Fibroblast of gingiva (primary cell): ENCODE measurements around the gene CACNA1D.

Experiments used
- DNase-seq: peaks from one replicate; pipeline ENCODE4 v3.0.0-alpha.2; 2011; ENCODE audit warnings: low read depth

CACNA1D gene

DNA sequence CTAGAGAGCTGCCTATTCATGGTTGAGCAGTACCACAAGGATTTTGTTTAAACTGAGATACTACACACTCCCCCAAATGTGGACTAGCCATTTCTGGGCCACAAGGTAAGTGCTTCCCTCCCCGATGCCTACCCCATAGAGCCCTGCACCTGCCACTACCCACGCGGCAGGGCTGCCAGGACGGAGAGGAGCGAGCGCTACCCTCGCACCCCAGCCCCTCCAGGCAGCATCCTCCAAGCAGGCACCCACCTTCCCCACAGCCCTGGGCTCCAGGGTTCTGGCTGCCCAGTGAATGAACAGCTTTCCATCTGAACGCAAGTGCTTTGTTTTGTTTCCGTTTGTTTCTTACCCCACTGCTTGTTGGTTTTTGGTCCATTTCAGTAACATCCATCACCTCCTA, 292.6 kb downstream of the CACNA1D start:
- DNase-seq = no peak

DNA sequence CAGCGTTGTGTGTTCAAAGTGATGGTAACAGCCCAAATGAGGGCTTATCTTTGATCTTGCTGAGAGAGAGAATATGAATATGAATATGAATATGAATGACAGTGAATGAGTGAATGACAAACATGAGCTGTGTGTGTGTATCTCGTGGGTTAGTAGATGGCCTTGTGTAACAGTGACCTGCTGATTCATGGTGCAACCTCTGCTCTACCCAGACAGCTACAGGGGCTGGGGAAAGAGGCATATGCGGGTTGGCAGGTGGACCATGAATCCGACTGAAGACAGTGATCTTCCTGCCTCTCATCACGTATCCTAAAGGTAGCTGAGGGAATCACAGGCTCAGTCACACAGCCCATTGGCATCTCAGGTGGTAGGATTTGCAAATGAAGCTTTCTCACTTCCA, 293.6 kb downstream of the CACNA1D start:
- DNase-seq = no peak

DNA sequence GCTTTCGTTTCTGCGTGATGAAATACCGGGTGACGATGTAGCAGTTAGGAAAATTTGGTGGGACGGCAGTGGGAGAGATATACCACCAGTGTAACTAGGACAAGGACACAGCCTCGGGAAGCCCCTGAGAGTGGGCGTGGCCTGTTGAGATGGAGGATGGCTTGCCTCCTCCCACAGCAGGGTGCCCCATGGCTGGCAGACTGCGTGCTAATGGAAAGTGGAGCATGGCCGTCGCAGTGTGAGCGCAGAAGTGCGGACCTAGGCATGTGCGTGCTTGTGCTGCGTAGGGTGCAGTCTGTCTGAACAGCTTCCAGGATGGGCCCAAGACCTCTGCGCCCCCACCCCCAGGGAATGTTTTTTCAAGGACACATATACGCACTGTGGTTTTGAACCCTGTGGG, 295.0 kb downstream of the CACNA1D start:
- no peak for DNase-seq

DNA sequence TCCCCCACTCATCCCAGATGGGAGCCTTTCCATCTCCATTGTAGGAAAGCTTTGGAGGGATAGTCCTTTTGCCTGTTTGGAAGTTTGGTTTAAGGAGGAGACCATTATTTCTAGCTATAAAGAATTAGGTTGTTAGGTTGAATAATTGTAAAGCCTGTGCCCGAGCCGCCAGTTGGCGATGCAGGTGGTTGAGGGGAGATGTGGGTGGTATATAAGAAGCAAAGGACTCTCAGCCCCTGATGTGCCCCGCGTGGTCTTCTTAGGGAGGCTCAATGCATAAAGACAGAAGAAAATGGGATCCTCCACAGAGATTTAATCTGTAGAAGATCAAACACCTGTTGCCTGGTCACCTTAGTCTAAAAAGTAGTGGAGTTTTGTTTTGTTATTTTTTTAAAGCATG, 296.1 kb downstream of the CACNA1D start:
- no peak for DNase-seq

DNA sequence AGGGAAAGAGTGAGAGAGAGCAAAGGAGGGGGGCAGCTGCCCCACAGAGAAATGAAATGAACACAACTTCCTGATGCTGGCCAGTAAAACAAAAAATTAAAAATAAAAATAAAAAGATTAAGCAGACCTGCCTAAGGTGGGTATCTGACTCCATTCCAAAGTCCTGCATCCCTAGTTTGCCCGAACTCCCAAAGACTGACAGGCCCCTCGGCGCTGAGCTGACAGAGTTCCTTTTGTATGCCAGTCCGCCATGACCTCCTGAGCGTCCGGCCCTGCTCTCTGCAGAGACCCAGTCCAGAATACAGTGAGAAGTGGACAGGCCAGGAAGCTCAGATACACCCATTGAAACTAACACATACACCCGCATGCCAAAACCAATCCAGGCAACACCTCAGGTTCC, 296.9 kb downstream of the CACNA1D start:
- no peak for DNase-seq

DNA sequence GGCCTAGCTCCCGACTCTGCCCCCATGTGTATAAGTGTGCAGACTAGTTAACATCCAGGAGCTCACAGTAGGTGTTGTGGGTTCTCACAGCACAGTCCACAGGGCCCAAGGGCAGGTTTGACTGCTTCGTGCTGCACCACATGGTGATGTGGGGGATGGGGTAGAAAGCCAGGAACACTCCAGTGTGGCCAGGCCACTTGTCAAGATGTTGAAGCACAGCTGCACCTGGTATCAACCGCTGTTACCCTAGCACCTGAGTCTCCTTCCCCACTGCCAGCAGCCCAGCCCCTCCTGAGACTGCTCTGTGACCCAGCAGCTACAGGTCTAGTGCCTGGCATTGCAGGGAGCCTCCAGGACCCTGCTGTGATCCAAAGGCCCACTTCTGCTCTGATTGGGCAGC, 298.5 kb downstream of the CACNA1D start:
- no peak for DNase-seq

DNA sequence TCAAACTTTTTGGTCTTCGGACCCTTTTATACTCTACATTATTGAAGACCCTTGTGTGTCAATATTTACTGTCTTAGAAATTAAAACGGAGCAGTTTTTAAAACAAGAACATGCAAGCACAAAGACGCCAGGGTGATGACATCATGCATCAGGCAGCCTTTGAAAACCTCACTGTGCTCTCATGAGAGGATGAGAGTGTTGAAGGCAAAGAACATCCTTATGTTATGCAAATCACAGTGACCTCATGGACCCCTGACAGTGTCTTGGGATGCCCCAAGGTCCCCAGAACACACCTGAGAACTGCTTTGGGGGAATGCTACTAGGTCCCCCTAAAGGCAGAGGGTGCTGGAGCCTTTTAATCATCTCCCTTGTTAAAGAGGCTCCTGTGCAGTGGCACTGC, 300.2 kb downstream of the CACNA1D start:
- DNase-seq = no peak

DNA sequence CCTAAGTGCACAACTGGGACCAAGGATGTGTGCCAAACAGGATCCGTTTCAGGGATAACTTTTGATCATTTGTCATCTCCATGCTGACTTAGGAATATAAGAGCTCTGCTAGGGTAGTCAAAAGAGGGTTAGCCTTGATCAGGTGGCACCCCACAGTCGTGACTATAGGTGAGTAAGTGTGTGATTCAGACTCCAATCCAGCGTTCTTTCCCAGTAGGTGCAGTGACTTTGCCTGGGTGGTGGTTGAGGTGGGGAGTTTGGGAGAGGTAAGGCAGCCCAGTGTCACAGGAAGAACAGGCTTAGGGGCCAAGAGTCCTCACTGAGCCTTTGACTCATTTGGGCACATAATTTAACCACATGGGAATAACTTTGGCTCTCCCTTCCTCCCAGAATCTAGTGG, 300.8 kb downstream of the CACNA1D start:
- no peak for DNase-seq

DNA sequence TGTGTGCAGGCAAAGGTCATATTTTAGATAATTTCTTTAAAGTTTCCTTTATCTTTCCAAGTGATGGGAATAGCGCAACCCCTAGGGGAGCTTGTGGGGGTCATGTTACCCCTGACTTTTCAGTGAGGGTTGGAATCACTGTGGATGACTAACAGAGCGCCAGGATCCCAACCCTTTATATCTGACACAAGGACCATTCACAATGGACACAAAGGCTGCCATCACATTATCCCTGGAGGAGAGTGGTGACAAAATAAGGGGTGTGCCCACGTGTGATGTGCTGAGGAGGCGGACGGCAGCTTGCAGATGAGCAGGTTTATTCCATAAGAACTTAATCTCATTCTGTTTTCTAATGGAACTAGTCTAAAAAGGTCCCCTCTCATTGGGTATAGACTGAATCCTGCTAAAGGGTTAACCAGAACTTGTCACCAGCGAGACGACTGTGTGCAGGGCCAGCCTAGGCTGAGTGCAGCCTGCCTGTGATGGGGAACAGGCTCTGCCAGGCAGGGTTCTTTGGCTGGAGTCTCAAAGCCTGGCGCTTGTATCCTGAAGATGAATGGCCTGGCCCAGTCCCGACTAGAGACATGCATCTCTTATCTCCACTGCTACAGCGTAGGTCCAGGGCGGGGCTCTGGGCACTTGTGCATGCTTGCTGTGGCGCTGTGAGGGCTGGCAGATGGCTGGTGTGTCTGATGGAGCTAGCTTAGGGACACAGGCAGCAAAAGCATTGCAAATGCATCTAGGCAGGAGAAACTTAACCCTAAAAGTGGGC, 301.6 kb downstream of the CACNA1D start:
- DNase-seq = no peak

DNA sequence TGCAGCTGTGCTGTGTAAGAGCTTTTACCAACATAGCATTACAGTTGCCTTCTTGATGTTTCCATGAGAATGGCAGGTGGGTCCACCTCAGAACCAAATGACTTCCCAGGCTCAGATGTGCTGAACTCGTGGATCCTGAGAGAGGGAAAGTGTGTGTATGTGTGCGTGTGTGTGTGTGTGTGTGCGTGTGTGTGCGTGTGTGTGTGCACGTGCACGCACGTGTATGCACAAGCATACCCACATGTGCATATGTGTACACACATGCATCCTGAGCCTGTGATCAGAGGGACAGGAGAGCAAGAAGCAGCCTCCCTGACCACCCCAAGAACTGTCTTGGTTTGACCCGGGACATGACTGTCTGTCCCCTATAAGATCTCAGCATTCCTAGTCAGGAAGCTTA, 303.7 kb downstream of the CACNA1D start:
- DNase-seq = no peak

DNA sequence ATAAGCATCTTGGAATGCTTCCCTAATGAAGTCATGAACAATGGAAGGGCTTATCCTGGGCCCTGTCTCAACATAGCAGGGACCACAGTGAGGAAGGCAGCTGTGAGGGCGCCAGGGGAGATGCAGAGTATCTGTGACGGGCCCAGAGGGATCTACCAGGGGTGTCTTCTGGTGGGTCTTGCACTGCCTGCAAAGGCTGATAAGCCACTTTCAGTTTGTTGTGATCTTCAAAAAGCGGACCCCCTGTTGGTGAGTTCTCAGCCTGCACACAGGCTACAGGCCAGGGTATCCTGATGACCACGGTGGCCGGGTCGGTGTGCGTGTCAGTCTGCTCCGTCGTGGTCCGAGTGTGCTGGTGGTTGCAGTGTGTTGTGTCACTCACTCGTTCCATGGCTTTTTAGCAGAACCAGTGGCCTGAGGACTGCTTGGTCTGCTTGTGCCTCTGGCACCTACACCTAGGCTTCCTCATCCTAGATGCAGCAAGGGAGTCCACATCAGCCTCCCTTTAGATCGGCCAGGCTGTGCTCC, 305.0 kb downstream of the CACNA1D start:
- DNase-seq = no peak

DNA sequence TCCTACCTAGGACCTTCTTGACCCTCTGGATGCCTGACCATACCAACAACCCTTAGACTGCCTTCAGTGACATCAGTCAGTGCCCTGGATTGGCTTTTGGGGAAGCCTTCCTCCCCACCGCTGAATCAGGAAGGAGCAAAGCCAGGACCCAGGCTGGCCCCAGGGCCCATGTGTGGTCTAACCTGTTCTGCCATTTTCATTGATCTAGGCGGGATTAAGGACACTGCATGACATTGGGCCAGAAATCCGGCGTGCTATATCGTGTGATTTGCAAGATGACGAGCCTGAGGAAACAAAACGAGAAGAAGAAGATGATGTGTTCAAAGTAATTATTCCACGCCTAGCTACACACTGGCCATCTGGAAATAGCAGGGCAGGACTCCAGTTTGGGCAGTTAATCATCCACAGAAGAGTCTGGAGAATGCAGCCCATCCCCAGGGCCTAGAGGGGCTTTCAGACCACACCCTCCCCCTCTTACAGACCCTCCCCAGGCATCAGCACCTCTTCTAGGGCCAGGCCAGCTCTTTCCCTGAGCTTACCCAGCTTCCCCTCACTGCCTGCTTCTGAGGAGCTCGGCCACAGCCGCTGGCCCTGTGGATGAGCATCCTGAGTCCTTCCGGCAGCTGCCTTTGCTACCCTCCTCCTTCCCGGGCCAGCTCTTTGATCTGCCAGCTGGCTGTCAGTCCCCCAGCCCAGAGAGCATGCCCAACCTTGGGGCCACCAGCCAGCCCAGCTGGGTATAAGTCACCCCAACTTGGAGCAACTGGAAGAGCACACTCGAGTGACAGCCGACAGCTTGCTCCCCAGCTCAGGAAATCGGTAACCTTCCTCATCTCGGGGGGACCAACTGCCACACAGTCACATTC, 305.9 kb downstream of the CACNA1D start:
- no peak for DNase-seq

DNA sequence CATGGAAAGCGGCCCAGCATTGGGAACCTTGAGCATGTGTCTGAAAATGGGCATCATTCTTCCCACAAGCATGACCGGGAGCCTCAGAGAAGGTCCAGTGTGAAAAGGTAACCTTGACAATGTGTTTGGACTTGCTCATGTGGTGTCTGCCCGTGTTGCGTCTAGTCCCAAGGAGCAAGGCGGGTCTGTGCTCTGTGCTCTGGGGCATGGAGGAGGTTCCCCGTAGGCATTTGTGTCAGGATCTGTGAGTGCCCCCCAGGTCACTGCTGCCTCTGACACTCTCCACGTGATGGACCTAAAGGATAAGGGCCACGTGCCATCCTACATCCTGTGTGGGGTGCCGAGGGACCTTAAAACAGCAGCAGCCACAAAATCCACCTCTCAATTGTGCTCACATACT, 306.9 kb downstream of the CACNA1D start:
- DNase-seq = no peak

DNA sequence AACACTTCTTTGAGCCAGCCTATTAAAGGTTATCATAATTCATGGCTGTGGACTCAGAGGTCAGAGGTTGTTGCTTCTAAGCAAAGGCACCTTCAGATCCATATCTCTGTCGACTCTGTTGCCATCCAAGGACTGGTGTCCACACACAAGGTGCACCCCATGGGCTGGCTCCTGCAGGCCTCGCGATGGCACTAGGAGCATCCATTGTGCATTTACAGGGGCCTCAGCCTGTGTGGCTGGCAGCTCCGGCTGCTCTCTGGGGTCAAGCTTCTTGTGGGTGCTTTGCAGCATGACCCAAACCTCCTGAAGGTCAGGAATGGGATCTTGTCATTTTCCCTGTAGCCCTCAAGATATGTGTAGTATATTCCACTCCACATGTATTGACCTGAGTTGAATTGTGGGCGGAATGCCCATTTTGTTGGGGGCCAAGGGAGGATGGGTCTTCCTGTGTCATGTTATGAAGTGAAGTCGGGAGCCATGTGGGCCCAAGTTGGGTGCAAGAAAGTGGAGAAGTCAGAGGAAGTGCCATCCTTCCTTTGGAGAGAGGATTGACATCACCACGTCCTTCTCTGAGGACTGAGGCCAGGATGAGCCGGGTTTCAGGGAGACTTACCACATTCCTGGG, 308.0 kb downstream of the CACNA1D start:
- DNase-seq = no peak

DNA sequence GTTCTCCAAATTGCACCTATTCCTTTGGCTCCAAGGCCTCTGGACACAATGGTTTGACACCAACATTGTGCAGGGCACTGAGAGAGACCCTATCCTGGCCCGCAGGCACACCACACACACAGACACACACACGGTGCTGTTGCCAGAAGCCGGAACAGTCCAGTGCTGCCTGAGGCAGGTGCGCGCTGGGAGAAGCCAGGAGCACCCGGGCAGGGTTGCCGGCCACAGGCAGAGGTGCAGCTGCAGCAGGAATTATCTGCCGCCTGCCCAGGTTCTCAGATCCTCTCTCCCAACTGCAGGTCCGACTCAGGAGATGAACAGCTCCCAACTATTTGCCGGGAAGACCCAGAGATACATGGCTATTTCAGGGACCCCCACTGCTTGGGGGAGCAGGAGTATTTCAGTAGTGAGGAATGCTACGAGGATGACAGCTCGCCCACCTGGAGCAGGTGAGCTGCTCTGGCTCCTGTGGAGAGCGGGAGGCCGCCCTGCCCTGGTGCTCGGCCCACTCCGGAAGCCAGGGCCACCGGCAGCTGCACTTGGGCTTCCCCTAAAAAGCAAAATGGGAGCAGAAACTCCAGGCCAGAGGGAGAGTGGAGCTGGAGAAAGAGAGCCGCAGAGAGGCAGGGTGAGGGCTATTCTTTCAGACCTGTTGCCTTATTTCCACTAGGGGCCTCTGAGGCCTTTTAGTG, 308.9 kb downstream of the CACNA1D start:
- DNase-seq = no peak

DNA sequence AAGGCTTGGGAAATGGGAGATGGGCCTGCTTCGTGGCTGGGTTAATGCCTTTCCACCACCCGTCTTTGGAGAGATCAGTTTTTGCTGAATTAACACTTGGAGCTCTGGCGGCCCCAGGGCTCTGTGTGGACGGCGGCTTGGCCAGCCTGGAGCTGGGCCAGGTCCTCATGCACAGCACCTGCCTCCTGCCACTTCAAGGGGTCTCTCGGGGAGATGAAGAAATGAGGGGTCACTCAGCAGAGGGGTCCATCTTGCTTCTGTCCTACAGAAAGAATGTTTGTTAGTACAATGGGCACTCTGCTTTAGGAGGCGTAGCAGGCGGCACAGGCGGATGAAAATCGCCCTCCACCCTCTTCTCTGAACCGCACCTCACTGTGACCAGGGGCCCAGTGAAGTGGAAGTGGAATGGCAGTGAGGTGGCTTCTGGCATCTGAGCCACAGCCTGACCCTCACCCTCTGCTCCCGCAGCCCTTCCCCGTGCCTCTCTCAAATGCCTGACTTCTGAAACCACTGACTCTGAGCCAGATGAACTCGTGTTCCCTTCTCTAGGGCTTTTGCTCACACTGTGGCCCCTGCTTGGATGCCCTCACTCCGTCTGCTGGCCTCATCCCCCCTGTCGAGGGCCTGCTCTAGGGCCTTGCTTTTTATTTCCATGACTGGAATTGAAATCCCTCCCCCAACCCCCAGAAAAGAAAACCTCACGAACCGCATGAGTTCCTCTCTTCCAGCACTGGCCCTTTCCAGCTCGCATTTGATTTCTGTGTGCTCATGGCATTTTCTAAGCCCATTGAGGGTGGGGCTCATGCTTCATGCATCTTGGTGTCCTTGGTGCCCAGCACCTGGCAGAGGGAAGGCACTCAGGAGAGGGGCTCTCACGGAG, 309.6 kb downstream of the CACNA1D start:
- DNase-seq = no peak

DNA sequence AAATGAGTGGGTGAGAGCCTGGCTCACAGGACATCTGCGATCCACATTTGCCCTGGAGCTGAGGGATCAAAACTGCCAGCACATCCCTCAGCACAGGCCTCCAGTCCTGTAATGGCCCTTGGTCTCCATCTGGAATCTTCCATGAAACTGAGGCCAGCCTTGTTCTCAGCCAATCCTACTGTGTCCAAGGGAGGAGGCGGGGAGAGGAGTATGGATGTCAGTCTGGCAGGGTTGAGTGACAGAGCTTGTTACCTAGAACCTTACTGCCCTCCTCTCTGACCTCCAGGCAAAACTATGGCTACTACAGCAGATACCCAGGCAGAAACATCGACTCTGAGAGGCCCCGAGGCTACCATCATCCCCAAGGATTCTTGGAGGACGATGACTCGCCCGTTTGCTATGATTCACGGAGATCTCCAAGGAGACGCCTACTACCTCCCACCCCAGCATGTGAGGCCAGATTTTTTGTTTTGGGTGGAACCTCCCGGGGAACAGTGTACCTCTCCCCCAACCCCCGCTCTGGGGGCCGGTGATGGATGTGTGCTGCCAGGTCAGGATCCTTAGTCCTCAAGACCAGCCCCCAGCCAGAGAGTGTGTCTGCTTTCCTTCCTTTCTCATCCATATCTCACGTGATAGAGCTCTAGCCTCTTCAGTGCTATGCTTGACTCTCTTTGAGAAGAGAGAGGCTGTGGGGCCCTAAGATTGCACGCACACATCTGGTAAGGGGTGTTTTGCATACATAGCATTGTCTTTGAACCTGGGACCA, 310.5 kb downstream of the CACNA1D start:
- peak; percentile 47 for DNase-seq

DNA sequence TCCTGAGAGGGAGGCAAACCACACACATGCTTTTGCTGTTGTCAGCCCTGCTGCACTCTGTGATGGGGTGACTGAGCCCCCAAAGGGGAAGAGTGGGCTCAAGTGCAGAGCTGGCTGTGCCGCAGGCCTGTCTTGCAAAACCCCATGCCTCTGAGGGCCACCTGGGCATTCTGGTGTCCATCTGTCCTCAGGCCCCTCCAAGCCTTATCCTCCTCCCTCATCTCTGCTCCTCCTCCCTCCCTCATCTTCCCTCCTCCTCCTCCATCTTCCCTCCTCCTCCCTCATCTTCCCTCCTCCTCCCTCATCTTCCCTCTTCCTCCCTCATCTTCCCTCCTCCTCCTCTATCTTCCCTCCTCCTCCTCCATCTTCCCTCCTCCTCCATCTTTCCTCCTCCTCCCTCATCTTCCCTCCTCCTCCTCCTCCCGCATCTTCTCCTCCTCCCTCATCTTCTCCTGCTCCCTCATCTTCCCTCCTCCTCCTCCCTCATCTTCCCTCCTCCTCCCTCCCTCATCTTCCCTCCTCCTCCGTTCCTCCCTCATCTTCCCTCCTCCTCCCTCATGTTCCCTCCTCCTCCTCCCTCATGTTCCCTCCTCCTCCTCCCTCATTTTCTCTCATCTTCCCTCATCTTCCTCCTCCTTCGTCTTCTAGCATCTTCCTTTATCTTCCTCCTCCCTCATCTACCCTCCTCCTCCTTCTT, 311.2 kb downstream of the CACNA1D start:
- DNase-seq = no peak

DNA sequence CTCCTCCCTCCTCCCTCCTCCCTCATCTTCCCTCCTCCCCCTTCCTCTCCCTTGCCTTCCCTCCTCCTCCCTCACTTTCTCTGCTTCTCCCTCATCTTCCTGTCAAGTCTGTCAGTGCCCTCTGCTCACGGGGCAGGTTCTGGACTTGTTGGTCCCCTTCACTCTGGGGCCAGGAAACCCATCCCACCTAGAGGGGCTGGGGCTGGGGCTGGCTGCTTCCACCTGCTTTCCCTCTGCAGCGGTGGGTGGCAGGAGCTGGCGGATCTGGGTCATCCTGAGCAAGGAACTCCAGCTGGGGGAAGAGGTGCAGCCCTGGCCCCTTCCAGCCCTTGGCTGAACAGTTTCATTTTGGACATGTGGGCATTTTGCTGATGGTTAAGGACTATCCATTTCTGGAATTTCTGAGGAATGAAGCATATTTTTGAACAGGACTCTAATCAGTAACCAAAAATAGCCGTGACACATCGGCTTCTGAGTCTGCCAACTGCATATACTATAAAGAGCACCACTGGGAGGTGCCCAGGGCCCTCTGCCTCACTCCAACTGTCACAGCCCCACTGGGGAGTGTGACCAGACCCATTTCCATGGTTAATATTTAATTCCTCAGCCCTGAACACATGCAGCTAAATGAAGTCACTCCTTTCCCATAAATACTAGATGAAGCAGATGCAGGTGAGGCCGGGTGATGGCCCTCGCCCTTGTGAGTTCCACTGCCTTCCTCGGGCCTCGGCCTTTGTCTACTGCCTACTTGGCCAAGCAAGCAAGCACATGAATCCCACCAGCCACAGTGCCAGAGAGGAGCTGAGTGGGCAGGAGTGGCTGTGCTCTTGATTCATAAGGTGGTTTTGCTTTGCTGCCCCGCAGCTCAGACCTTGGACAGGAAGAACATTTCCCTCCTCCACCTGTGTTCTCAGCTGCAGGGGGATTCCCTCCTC, 312.0 kb downstream of the CACNA1D start:
- peak; percentile 45 for DNase-seq
